Right lobe of liver (tissue), 6 donors: ENCODE data around the gene AGPAT2. TPM values are rescaled to one million over a fixed set of nuclear protein-coding genes. Genes with fewer than 3 reads are reported as not detected.

ENCODE experiments used
- ATAC-seq, 4 donors: fragments of 200-7000 bp; cut with Tn5 transposase; one replicate each; pipeline ENCODE4 v1.9.1; 2020; ENCODE audit warnings: mild to moderate bottlenecking in 4 of 4, moderate library complexity in 4 of 4
- DNase-seq, 3 donors: peaks; one replicate each; pipeline ENCODE4 v3.0.0-alpha.2; 2020
- H3K27ac ChIP-seq, 3 donors: fragments of 200-600 bp; one replicate each; pipeline ENCODE4 v1.8.0; 2022
- H3K27me3 ChIP-seq, 2 donors: fragments of 200-600 bp; one replicate each; pipeline ENCODE4 v1.8.0; 2022
- H3K36me3 ChIP-seq, 4 donors: fragments of 200-600 bp; sonication (generic) in 1 of 4; one replicate each; pipeline versions ENCODE4 v1.5.1 to v1.8.0; 2017 to 2022; ENCODE audit warnings: control low read depth in 1 of 4
- H3K4me1 ChIP-seq, 4 donors: fragments of 200-600 bp; sonication (generic) in 1 of 4; one replicate each; pipeline versions ENCODE4 v1.5.1 to v1.8.0; 2017 to 2022; ENCODE audit warnings: control low read depth in 1 of 4
- H3K4me3 ChIP-seq, 3 donors: fragments of 200-600 bp; one replicate each; pipeline ENCODE4 v1.8.0; 2022
- H3K9me3 ChIP-seq, 4 donors: fragments of 200-600 bp; sonication (generic) in 1 of 4; one replicate each; pipeline versions ENCODE4 v1.5.1 to v1.8.0; 2017 to 2022; ENCODE audit warnings: control low read depth in 1 of 4
- POLR2A ChIP-seq: fragments of 450-650 bp; IDR thresholded peaks from one replicate; pipeline ENCODE4 v1.6.1; 2017; ENCODE audit warnings: antibody characterized with exemption, mild to moderate bottlenecking
- WGBS: methylation state at CpG from one replicate; pipeline ENCODE4 v1.1.6; 2018; ENCODE audit warnings: low coverage, low lambda C conversion rate; ENCODE audit not compliant: insufficient coverage; ENCODE audit errors: missing lambda C conversion rate; 5-methylcytosine and 5-hydroxymethylcytosine counted together
- intact Hi-C, 2 donors: fragments of 100-400 bp; cut with DNase I; formaldehyde crosslinking; loops; one replicate each; pipeline versions ENCODE4 v1.11.2 to v1.14.1; 2022
- total RNA-seq, 6 experiments: library from RNA; depleted of rRNA in 2 of 6; stranded (reverse); fragments of >200 nt in 2 of 6; fragmentation: NEBNext Ultra II Directional in 3 of 6; extraction: Animal tissue kit (Norgen Biotek cat#: 25700) in 3 of 6; gene quantifications; one replicate each; pipeline versions ENCODE4 v1.1.0 to v1.2.4, GENCODE V29; 2016 to 2023
- TF ChIP-seq, protein P1 (sequence below), 4 donors: fragments of 200-600 bp in 3 of 4; fragments of 450-650 bp in 1 of 4; IDR thresholded peaks; one replicate each; pipeline versions ENCODE4 v1.5.1 to v1.8.0; 2016 to 2022; ENCODE audit warnings: antibody characterized with exemption in 4 of 4, mild to moderate bottlenecking in 2 of 4
- donor health status: DM: no; HTN: yes; CAD: no.
- donor health status: DM: no; HTN: no; CAD: no.
- donor health status: DM: no; HTN: no; CAD: no.
- donor health status: DM: no; HTN: yes; CAD: no.
- donor health status: DM: no; HTN: yes; CAD: no.

The AGPAT2 gene
- total RNA-seq, 6 experiments from 2014 or later = 117 to 379 (median 184) TPM

DNA sequence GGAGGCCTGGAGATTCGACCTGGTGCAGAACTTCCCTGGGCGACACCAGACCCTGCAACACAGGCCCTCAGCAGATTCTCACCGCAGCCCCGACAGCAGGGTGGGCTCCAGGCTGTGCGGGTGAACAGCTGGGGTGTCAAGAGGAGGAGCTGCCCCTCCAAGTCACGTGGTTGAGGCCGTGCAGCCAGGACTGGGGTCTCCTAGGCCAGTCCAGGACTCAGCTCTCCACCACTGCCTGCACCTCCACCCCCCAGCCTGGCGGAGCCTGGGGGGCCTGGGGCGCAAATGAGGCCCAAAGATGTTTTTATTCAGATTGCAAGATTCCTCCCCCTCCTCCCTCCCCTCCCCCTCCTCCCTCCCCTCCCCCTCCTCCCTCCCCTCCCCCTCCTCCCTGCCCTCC lies 9.2 kb upstream of the AGPAT2 start:
- Histone ChIP-seq H3K4me1 (peaks cover 0 to 63% (median 33%) of the 10 kb centered on the region in 4 donors), H3K27me3 (no peaks in the 10 kb centered on the region), H3K4me3 (no peak overlapping the region), H3K27ac (peak overlapping the region in 2 of 3 donors; percentile 26 to 71), H3K9me3 (no peaks in the 10 kb centered on the region), H3K36me3 (no peaks in the 10 kb centered on the region)
- no CpG with 5 or more reads among the region's 9 CpGs for WGBS
- ATAC-seq (no peak), DNase-seq (no peak)
- intact Hi-C loops = no loop called here
- TF ChIP-seq POLR2A = no peak
- TF ChIP-seq, protein P1, sequence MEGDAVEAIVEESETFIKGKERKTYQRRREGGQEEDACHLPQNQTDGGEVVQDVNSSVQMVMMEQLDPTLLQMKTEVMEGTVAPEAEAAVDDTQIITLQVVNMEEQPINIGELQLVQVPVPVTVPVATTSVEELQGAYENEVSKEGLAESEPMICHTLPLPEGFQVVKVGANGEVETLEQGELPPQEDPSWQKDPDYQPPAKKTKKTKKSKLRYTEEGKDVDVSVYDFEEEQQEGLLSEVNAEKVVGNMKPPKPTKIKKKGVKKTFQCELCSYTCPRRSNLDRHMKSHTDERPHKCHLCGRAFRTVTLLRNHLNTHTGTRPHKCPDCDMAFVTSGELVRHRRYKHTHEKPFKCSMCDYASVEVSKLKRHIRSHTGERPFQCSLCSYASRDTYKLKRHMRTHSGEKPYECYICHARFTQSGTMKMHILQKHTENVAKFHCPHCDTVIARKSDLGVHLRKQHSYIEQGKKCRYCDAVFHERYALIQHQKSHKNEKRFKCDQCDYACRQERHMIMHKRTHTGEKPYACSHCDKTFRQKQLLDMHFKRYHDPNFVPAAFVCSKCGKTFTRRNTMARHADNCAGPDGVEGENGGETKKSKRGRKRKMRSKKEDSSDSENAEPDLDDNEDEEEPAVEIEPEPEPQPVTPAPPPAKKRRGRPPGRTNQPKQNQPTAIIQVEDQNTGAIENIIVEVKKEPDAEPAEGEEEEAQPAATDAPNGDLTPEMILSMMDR (IDR thresholded peaks at IDR 0.05) = no peak

DNA sequence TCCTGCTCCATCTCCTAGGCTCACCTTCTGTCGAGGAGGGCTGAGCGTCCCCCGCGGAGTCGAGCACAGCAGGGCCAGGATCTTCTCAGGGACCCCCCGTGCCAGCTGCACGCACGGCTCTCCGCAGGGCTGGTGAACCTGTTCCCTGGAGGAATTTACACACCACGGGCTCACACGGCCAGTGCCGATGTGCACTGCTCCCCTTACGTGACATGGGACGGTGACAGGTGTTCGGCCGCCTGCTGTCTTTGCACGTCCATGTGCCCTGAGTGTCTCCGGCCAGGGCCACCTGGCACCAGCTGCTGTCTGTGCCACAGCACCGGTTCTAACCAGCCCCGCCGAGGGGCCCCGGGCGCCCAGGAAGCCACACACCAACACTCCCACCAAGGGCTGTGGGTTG lies 8.7 kb upstream of the AGPAT2 start:
- peak; percentile 2 to 18 (median 6) for ATAC-seq
- 48% methylated on average over 5 of the region's 23 CpGs for WGBS
- H3K4me1 ChIP-seq = peaks cover 0 to 68% (median 35%) of the 10 kb centered on the region in 4 donors

DNA sequence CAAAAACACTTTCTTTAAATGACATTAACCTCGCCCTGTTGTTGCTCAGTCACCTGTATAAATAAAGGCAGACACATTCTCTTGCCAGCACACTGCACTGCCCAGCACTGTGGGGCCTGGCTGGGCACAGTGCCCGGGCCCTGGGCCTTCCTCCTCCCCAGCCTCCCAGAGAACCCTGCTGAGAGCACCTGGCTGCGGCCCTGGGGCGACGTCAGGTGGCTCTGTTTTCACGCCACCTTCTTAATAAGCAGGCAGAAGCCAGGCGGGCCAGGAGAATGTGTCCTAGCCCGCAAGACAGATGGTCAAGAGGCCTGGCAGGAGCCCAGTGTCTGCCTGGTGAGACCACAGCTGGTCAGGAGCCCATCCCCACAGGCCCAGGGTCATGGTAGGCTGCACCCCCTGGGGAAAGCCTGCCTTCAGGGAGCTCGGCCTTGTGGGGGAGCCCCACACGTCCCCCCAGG lies 8.2 kb upstream of the AGPAT2 start:
- WGBS = no CpG with 5 or more reads among the region's 10 CpGs
- ATAC-seq = peak; percentile 48 to 57 (median 50)
- DNase-seq = peak; percentile 83 to 92 (median 92)

More for the DNA sequence above, 8.7 kb upstream of the AGPAT2 start:
- no peaks in the 10 kb centered on the region for H3K9me3 ChIP-seq
- TF ChIP-seq, protein P1 (IDR thresholded peaks at IDR 0.05) = no peak
- no peak for TF ChIP-seq POLR2A
- H3K36me3 ChIP-seq = no peaks in the 10 kb centered on the region
- peak; percentile 70 to 81 (median 79) for DNase-seq
- peak overlapping the region in 2 of 3 donors; percentile 26 to 71 for H3K27ac ChIP-seq
- no peak overlapping the region for H3K4me3 ChIP-seq
- H3K27me3 ChIP-seq = no peaks in the 10 kb centered on the region
- intact Hi-C loops = no loop called here

DNA sequence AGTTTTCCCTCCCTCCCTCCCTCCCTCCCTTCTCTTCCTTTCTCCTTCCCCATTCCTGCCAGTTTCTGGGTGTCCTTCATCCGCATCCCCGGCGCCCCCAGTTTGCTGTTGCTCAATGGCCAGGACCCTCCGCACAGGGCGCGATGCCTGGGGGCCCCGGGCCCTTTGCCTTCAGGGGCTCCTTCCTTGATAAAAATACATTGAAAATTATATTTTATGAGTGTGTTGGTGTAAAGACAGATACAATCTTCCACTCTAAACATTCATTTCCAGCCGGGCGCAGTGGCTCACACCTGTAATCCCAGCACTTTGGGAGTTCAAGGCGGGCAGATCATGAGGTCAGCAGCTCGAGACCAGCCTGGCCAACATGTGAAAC lies 7.6 kb upstream of the AGPAT2 start:
- DNase-seq (no peak), ATAC-seq (no peak)
- H3K9me3 ChIP-seq = no peaks in the 10 kb centered on the region
- no peaks in the 10 kb centered on the region for H3K36me3 ChIP-seq
- peaks cover 0 to 79% (median 41%) of the 10 kb centered on the region in 4 donors for H3K4me1 ChIP-seq
- TF ChIP-seq POLR2A = no peak
- TF ChIP-seq, protein P1 (IDR thresholded peaks at IDR 0.05) = no peak
- 68% methylated on average over 11 of the region's 11 CpGs for WGBS
- no peaks in the 10 kb centered on the region for H3K27me3 ChIP-seq
- no peak overlapping the region for H3K4me3 ChIP-seq
- H3K27ac ChIP-seq = peak overlapping the region in 2 of 3 donors; percentile 29 to 71
- intact Hi-C loops = no loop called here

More for the DNA sequence above, 8.2 kb upstream of the AGPAT2 start:
- Histone ChIP-seq H3K9me3 (no peaks in the 10 kb centered on the region), H3K27me3 (no peaks in the 10 kb centered on the region), H3K4me3 (no peak overlapping the region), H3K4me1 (peaks cover 0 to 73% (median 38%) of the 10 kb centered on the region in 4 donors), H3K27ac (peak overlapping the region; percentile 29 to 71 (median 54)), H3K36me3 (no peaks in the 10 kb centered on the region)
- TF ChIP-seq POLR2A = no peak
- TF ChIP-seq, protein P1 (IDR thresholded peaks at IDR 0.05) = no peak
- intact Hi-C loops = no loop called here
